HEK293 (cell line): ENCODE measurements around the gene CCDC142.
A peak's percentile ranks its signal among the peaks of the same experiment; 100 is the strongest.

Source experiments
- FEZF1 ChIP-seq: fragments of 450-650 bp; formaldehyde crosslinking; IDR thresholded peaks from 2 replicates; pipeline ENCODE4 v1.5.1; 2016; ENCODE audit warnings: missing biosample characterization, missing genetic modification characterization
- GLI4 ChIP-seq: fragments of 450-650 bp; formaldehyde crosslinking; IDR thresholded peaks from 2 replicates; pipeline ENCODE4 v1.5.1; 2016; ENCODE audit warnings: missing biosample characterization, missing genetic modification characterization
- GLIS1 ChIP-seq: fragments of 450-650 bp; formaldehyde crosslinking; IDR thresholded peaks from 2 replicates; pipeline ENCODE4 v1.5.1; 2016; ENCODE audit warnings: missing biosample characterization, missing genetic modification characterization
- KLF16 ChIP-seq: fragments of 450-650 bp; formaldehyde crosslinking; IDR thresholded peaks from 2 replicates; pipeline ENCODE4 v1.5.1; 2017; ENCODE audit warnings: missing biosample characterization, missing genetic modification characterization
- SALL2 ChIP-seq: fragments of 450-650 bp; formaldehyde crosslinking; IDR thresholded peaks from 2 replicates; pipeline ENCODE4 v1.5.0; 2017; ENCODE audit warnings: missing biosample characterization, mild to moderate bottlenecking, missing genetic modification characterization, borderline replicate concordance
- TRIM28 ChIP-seq: IDR thresholded peaks from 2 replicates; pipeline ENCODE4 v1.6.1; 2011; ENCODE audit warnings: low read length, control low read depth, borderline replicate concordance
- ZNF10 ChIP-seq: fragments of 450-650 bp; formaldehyde crosslinking; IDR thresholded peaks from 2 replicates; pipeline ENCODE4 v1.5.1; 2017; ENCODE audit warnings: missing biosample characterization, missing genetic modification characterization
- ZNF138 ChIP-seq: fragments of 450-650 bp; formaldehyde crosslinking; IDR thresholded peaks from 2 replicates; pipeline ENCODE4 v1.5.1; 2016; ENCODE audit warnings: missing biosample characterization, missing genetic modification characterization, borderline replicate concordance
- ZNF16 ChIP-seq: fragments of 450-650 bp; formaldehyde crosslinking; IDR thresholded peaks from 2 replicates; pipeline ENCODE4 v1.5.1; 2016; ENCODE audit warnings: low read depth, missing biosample characterization, missing genetic modification characterization
- ZNF248 ChIP-seq: fragments of 450-650 bp; formaldehyde crosslinking; IDR thresholded peaks from 2 replicates; pipeline ENCODE4 v1.5.1; 2017; ENCODE audit warnings: missing biosample characterization, missing genetic modification characterization
- ZNF404 ChIP-seq: fragments of 450-650 bp; formaldehyde crosslinking; IDR thresholded peaks from 2 replicates; pipeline ENCODE4 v1.5.1; 2017; ENCODE audit warnings: missing biosample characterization, missing genetic modification characterization
- ZNF433 ChIP-seq: fragments of 450-650 bp; formaldehyde crosslinking; IDR thresholded peaks from 2 replicates; pipeline ENCODE4 v1.5.1; 2016; ENCODE audit warnings: missing biosample characterization, missing genetic modification characterization, low read depth
- ZNF473 ChIP-seq: fragments of 450-650 bp; formaldehyde crosslinking; IDR thresholded peaks from 2 replicates; pipeline ENCODE4 v1.5.1; 2017; ENCODE audit warnings: missing biosample characterization, missing genetic modification characterization
- ZNF624 ChIP-seq: fragments of 450-650 bp; formaldehyde crosslinking; IDR thresholded peaks from 2 replicates; pipeline ENCODE4 v1.5.1; 2017; ENCODE audit warnings: missing biosample characterization, missing genetic modification characterization
- ZNF626 ChIP-seq: fragments of 450-650 bp; sonication (Bioruptor Pico); formaldehyde crosslinking; IDR thresholded peaks from 2 replicates; pipeline ENCODE4 v1.5.1; 2018; ENCODE audit warnings: missing biosample characterization, missing genetic modification characterization, inconsistent platforms
- ZNF629 ChIP-seq: fragments of 450-650 bp; formaldehyde crosslinking; IDR thresholded peaks from 2 replicates; pipeline ENCODE4 v1.5.1; 2017; ENCODE audit warnings: missing biosample characterization, missing genetic modification characterization
- ZNF707 ChIP-seq: fragments of 450-650 bp; formaldehyde crosslinking; IDR thresholded peaks from 2 replicates; pipeline ENCODE4 v1.5.1; 2016; ENCODE audit warnings: missing biosample characterization, missing genetic modification characterization
- ZNF830 ChIP-seq: fragments of 450-650 bp; IDR thresholded peaks from 2 replicates; pipeline ENCODE4 v1.5.0; 2018; ENCODE audit warnings: missing biosample characterization, missing genetic modification characterization, low read depth, mild to moderate bottlenecking, moderate library complexity
- ZNF843 ChIP-seq: fragments of 450-650 bp; formaldehyde crosslinking; IDR thresholded peaks from 2 replicates; pipeline ENCODE4 v1.5.1; 2016; ENCODE audit warnings: missing biosample characterization, missing genetic modification characterization
- ZSCAN23 ChIP-seq: fragments of 450-650 bp; formaldehyde crosslinking; IDR thresholded peaks from 2 replicates; pipeline ENCODE4 v1.5.1; 2016; ENCODE audit warnings: missing biosample characterization, missing genetic modification characterization
- TF ChIP-seq, protein P1 (sequence below): fragments of 450-650 bp; formaldehyde crosslinking; IDR thresholded peaks from 2 replicates; pipeline ENCODE4 v1.5.1; 2016; ENCODE audit warnings: missing biosample characterization, missing genetic modification characterization
- TF ChIP-seq, protein P2 (sequence below): fragments of 450-650 bp; formaldehyde crosslinking; IDR thresholded peaks from 2 replicates; pipeline ENCODE4 v1.5.1; 2017; ENCODE audit warnings: missing biosample characterization, mild to moderate bottlenecking, missing genetic modification characterization, moderate library complexity
- TF ChIP-seq, protein P3 (sequence below): fragments of 450-650 bp; formaldehyde crosslinking; IDR thresholded peaks from 2 replicates; pipeline ENCODE4 v1.5.1; 2016; ENCODE audit warnings: missing biosample characterization, missing genetic modification characterization
- TF ChIP-seq, protein P4 (sequence below): fragments of 450-650 bp; formaldehyde crosslinking; IDR thresholded peaks from 2 replicates; pipeline ENCODE4 v1.5.0; 2017; ENCODE audit warnings: missing biosample characterization, missing genetic modification characterization, borderline replicate concordance
- TF ChIP-seq, protein P5 (sequence below): IDR thresholded peaks from 2 replicates; pipeline ENCODE4 v1.6.1; 2011; ENCODE audit warnings: mild to moderate bottlenecking, low read depth, low read length, borderline replicate concordance
- TF ChIP-seq, protein P6 (sequence below): fragments of 450-650 bp; formaldehyde crosslinking; IDR thresholded peaks from 2 replicates; pipeline ENCODE4 v1.5.1; 2016; ENCODE audit warnings: missing biosample characterization, missing genetic modification characterization
- TF ChIP-seq, protein P7 (sequence below): fragments of 450-650 bp; formaldehyde crosslinking; IDR thresholded peaks from 2 replicates; pipeline ENCODE4 v1.5.1; 2016; ENCODE audit warnings: missing biosample characterization, missing genetic modification characterization

Gene CCDC142

DNA sequence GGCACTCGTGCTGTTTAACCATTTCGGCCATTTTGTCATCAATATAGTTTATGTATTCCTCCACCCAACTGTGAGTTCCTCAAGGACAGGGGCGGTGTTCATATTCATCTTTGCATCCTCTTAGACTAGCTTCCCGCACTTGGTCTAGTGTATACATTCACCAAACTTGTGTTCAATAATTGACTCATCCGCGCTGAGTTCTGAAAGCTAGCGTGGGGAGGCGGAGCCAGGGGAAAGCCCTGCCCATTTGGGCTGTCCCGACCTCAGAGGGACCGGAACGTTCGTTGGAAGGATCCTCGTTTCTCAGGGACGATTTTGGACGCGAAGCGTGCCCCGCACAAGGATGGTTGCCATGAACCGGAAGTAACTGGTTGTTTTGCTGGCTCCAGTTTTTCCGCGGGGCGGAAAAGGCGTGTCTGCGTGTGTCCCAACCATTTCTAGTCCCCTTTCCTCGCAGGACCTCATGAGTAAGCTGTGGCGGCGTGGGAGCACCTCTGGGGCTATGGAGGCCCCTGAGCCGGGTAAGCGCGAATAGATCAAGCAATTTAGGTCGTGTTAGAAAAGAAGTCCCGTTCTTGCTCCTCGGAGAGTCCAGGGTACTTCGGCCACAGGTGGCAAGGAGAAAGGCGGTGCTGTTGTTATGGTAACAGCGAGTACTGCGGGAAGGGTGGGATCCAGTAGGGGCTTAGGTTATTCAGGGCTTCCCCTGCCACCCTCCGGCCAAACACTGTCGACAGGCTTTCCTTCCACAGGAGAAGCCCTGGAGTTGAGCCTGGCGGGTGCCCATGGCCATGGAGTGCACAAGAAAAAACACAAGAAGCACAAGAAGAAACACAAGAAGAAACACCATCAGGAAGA, 27.9 kb downstream of the CCDC142 start, which contains the start of gene INO80B (continued):
- TF ChIP-seq, protein P1, sequence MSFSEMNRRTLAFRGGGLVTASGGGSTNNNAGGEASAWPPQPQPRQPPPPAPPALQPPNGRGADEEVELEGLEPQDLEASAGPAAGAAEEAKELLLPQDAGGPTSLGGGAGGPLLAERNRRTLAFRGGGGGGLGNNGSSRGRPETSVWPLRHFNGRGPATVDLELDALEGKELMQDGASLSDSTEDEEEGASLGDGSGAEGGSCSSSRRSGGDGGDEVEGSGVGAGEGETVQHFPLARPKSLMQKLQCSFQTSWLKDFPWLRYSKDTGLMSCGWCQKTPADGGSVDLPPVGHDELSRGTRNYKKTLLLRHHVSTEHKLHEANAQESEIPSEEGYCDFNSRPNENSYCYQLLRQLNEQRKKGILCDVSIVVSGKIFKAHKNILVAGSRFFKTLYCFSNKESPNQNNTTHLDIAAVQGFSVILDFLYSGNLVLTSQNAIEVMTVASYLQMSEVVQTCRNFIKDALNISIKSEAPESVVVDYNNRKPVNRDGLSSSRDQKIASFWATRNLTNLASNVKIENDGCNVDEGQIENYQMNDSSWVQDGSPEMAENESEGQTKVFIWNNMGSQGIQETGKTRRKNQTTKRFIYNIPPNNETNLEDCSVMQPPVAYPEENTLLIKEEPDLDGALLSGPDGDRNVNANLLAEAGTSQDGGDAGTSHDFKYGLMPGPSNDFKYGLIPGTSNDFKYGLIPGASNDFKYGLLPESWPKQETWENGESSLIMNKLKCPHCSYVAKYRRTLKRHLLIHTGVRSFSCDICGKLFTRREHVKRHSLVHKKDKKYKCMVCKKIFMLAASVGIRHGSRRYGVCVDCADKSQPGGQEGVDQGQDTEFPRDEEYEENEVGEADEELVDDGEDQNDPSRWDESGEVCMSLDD: no peak
- TF ChIP-seq KLF16: peak; percentile 100
- no peak for TF ChIP-seq ZNF138 (tag by site-specific recombination)
- 0 out of 2 replicates have a peak, but pooled peaks have one; percentile 14 for TF ChIP-seq FEZF1 (tag by site-specific recombination)
- TF ChIP-seq ZSCAN23 (tag by site-specific recombination): 0 out of 2 replicates have a peak, but pooled peaks have one; percentile 23
- TF ChIP-seq GLIS1 (tag by site-specific recombination): no peak
- no peak for TF ChIP-seq SALL2 (tag by site-specific recombination)
- TF ChIP-seq, protein P2, sequence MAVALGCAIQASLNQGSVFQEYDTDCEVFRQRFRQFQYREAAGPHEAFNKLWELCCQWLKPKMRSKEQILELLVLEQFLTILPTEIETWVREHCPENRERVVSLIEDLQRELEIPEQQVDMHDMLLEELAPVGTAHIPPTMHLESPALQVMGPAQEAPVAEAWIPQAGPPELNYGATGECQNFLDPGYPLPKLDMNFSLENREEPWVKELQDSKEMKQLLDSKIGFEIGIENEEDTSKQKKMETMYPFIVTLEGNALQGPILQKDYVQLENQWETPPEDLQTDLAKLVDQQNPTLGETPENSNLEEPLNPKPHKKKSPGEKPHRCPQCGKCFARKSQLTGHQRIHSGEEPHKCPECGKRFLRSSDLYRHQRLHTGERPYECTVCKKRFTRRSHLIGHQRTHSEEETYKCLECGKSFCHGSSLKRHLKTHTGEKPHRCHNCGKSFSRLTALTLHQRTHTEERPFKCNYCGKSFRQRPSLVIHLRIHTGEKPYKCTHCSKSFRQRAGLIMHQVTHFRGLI (tag by site-specific recombination): peak; percentile 71
- TF ChIP-seq ZNF433 (tag by site-specific recombination): no peak
- TF ChIP-seq, protein P3, sequence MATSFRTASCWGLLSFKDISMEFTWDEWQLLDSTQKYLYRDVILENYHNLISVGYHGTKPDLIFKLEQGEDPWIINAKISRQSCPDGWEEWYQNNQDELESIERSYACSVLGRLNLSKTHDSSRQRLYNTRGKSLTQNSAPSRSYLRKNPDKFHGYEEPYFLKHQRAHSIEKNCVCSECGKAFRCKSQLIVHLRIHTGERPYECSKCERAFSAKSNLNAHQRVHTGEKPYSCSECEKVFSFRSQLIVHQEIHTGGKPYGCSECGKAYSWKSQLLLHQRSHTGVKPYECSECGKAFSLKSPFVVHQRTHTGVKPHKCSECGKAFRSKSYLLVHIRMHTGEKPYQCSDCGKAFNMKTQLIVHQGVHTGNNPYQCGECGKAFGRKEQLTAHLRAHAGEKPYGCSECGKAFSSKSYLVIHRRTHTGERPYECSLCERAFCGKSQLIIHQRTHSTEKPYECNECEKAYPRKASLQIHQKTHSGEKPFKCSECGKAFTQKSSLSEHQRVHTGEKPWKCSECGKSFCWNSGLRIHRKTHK (tag by site-specific recombination): no peak
- 0 out of 2 replicates have a peak, but pooled peaks have one; percentile 31 for TF ChIP-seq GLI4 (tag by site-specific recombination)
- no peak for TF ChIP-seq ZNF626
- TF ChIP-seq ZNF830 (tag by site-specific recombination): no peak
- TF ChIP-seq, protein P4, sequence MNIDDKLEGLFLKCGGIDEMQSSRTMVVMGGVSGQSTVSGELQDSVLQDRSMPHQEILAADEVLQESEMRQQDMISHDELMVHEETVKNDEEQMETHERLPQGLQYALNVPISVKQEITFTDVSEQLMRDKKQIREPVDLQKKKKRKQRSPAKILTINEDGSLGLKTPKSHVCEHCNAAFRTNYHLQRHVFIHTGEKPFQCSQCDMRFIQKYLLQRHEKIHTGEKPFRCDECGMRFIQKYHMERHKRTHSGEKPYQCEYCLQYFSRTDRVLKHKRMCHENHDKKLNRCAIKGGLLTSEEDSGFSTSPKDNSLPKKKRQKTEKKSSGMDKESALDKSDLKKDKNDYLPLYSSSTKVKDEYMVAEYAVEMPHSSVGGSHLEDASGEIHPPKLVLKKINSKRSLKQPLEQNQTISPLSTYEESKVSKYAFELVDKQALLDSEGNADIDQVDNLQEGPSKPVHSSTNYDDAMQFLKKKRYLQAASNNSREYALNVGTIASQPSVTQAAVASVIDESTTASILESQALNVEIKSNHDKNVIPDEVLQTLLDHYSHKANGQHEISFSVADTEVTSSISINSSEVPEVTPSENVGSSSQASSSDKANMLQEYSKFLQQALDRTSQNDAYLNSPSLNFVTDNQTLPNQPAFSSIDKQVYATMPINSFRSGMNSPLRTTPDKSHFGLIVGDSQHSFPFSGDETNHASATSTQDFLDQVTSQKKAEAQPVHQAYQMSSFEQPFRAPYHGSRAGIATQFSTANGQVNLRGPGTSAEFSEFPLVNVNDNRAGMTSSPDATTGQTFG (tag by site-specific recombination): no peak
- no peak for TF ChIP-seq ZNF624 (tag by site-specific recombination)
- TF ChIP-seq, protein P5, sequence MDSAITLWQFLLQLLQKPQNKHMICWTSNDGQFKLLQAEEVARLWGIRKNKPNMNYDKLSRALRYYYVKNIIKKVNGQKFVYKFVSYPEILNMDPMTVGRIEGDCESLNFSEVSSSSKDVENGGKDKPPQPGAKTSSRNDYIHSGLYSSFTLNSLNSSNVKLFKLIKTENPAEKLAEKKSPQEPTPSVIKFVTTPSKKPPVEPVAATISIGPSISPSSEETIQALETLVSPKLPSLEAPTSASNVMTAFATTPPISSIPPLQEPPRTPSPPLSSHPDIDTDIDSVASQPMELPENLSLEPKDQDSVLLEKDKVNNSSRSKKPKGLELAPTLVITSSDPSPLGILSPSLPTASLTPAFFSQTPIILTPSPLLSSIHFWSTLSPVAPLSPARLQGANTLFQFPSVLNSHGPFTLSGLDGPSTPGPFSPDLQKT: no peak
- no peak for TF ChIP-seq ZNF473
- no peak for TF ChIP-seq ZNF248 (tag by site-specific recombination)
- peak; percentile 97 for TF ChIP-seq TRIM28
- TF ChIP-seq ZNF10 (tag by site-specific recombination): no peak
- TF ChIP-seq, protein P6, sequence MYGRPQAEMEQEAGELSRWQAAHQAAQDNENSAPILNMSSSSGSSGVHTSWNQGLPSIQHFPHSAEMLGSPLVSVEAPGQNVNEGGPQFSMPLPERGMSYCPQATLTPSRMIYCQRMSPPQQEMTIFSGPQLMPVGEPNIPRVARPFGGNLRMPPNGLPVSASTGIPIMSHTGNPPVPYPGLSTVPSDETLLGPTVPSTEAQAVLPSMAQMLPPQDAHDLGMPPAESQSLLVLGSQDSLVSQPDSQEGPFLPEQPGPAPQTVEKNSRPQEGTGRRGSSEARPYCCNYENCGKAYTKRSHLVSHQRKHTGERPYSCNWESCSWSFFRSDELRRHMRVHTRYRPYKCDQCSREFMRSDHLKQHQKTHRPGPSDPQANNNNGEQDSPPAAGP: peak; percentile 99
- TF ChIP-seq ZNF629 (tag by site-specific recombination): peak; percentile 83
- TF ChIP-seq, protein P7, sequence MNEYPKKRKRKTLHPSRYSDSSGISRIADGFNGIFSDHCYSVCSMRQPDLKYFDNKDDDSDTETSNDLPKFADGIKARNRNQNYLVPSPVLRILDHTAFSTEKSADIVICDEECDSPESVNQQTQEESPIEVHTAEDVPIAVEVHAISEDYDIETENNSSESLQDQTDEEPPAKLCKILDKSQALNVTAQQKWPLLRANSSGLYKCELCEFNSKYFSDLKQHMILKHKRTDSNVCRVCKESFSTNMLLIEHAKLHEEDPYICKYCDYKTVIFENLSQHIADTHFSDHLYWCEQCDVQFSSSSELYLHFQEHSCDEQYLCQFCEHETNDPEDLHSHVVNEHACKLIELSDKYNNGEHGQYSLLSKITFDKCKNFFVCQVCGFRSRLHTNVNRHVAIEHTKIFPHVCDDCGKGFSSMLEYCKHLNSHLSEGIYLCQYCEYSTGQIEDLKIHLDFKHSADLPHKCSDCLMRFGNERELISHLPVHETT: peak; percentile 98
- no peak for TF ChIP-seq ZNF404 (tag by site-specific recombination)
- no peak for TF ChIP-seq ZNF707 (tag by site-specific recombination)
- TF ChIP-seq ZNF843 (tag by site-specific recombination): peak; percentile 61; the same call in 1 of the 2 replicates
- no peak for TF ChIP-seq ZNF16 (tag by site-specific recombination)
